ENCODE data around the gene MRPS31.
"Not testable (repeated sequence)": the region's sequence is repeated elsewhere in the genome, so short reads cannot be mapped to it uniquely, and the experiment has no call there.

Gene MRPS31

DNA sequence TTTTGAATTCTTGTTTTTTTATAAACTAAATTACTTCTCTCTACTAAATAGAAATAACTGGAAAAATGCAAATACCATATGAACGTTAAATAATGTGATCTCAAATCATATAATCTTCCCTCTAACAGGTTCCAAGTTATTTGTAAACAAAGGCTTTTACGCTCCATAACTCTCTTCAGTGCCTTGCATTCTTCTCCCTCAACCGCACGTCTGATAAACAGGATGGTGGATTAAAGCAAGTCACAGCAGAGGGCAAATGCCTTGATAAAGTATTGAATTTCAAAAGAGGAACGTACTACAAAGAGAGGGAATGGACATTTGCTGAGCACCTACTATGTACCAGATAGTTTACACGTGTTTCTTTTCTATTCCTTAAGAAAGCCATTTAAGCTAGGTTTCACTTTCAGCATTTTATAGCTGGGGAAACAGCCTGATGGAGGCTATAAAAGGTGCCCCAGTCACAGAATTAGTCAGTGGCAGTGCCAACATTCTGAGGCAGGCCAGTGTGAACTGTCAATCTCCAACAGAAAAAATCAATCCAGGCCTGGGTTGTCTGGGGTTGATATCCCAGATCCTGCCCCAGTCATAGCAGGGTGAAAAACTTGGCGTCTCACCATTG is 15.8 kb downstream of the MRPS31 start:
- H4K20me1 ChIP-seq (ENCODE audit: insufficient read depth, low read length) = no peaks in the 10 kb centered on the region
- no peaks in the 10 kb centered on the region for H3K9me3 ChIP-seq (replicated peaks; ENCODE audit: insufficient read depth, low read length)
- H3K4me2 ChIP-seq (ENCODE audit: low read depth, low read length) = no peak overlapping the region
- H3K9ac ChIP-seq (ENCODE audit: low read length) = no peak overlapping the region
- no peaks in the 10 kb centered on the region for H3K27me3 ChIP-seq (replicated peaks; ENCODE audit: insufficient read depth, low read length)
- no peaks in the 10 kb centered on the region for H3K36me3 ChIP-seq (replicated peaks; ENCODE audit: insufficient read depth, low read length)
- TF ChIP-seq EZH2phosphoT487 (IDR thresholded peaks at IDR 0.05; ENCODE audit: low read length) (no peak), CTCF (IDR thresholded peaks at IDR 0.05; ENCODE audit: low read length) (no peak), EZH2 (optimal IDR thresholded peaks at IDR 0.05; ENCODE audit: low read depth, low read length) (no peak)
- no peaks in the 10 kb centered on the region for H3K9me2 ChIP-seq (replicated peaks; ENCODE audit: insufficient read depth, low read length)
- no peaks in the 10 kb centered on the region for H3F3A ChIP-seq (ENCODE audit: insufficient read depth, low read length)
- no peaks in the 10 kb centered on the region for H3K79me2 ChIP-seq (ENCODE audit: low read length)
- DNase-seq = no peak
- H3K4me1 ChIP-seq (ENCODE audit: low read length) = peaks cover 6% of the 10 kb centered on the region; the same call in 1 of the 2 replicates
- no peak overlapping the region for H3K4me3 ChIP-seq (ENCODE audit: low read length)
- no peak overlapping the region for H2AFZ ChIP-seq (ENCODE audit: low read length)
- no peak overlapping the region for H3K27ac ChIP-seq (ENCODE audit: low read length)

DNA sequence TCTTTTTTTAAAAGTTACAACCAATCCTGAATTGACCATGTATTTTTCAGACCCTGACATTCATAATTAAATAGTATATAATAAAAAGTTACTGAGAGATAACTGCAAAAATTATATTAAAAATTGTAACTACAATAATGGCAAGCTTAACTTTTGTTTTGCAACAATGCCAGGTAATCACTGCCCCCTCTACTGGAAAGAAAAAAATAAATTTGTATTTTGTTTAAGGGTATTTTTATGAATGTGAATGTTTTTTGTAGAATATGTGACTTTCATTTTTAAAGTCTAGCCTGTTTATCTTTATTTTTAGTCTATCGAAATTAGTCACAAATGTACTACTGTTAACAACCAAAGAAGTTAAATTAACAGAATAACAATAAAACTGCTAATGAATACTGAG is 21.7 kb downstream of the MRPS31 start:
- H3K36me3 ChIP-seq (replicated peaks; ENCODE audit: insufficient read depth, low read length) = no peaks in the 10 kb centered on the region
- H3K79me2 ChIP-seq (ENCODE audit: low read length) = no peaks in the 10 kb centered on the region
- no peak overlapping the region for H3K27ac ChIP-seq (ENCODE audit: low read length)
- H4K20me1 ChIP-seq (ENCODE audit: insufficient read depth, low read length) = no peaks in the 10 kb centered on the region
- no peaks in the 10 kb centered on the region for H3K4me1 ChIP-seq (ENCODE audit: low read length)
- no peak overlapping the region for H3K9ac ChIP-seq (ENCODE audit: low read length)
- no peaks in the 10 kb centered on the region for H3K27me3 ChIP-seq (replicated peaks; ENCODE audit: insufficient read depth, low read length)
- H3K4me3 ChIP-seq (ENCODE audit: low read length) = no peak overlapping the region
- H2AFZ ChIP-seq (ENCODE audit: low read length) = no peak overlapping the region
- no peaks in the 10 kb centered on the region for H3K9me3 ChIP-seq (replicated peaks; ENCODE audit: insufficient read depth, low read length)
- H3F3A ChIP-seq (ENCODE audit: insufficient read depth, low read length) = no peaks in the 10 kb centered on the region
- no peak overlapping the region for H3K4me2 ChIP-seq (ENCODE audit: low read depth, low read length)
- H3K9me2 ChIP-seq (replicated peaks; ENCODE audit: insufficient read depth, low read length) = no peaks in the 10 kb centered on the region
- TF ChIP-seq CTCF (IDR thresholded peaks at IDR 0.05; ENCODE audit: low read length) = no peak
- no peak for TF ChIP-seq EZH2phosphoT487 (IDR thresholded peaks at IDR 0.05; ENCODE audit: low read length)
- no peak for TF ChIP-seq EZH2 (optimal IDR thresholded peaks at IDR 0.05; ENCODE audit: low read depth, low read length)
- no peak for DNase-seq

DNA sequence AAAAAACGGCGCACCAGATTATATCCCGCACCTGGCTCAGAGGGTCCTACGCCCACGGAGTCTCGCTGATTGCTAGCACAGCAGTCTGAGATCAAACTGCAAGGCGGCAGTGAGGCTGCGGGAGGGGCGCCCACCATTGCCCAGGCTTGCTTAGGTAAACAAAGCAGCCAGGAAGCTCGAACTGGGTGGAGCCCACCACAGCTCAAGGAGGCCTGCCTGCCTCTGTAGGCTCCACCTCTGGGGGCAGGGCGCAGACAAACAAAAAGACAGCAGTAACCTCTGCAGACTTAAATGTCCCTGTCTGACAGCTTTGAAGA is 35.8 kb downstream of the MRPS31 start:
- H3K9me2 ChIP-seq (replicated peaks; ENCODE audit: insufficient read depth, low read length); H3K9me3 ChIP-seq (replicated peaks; ENCODE audit: insufficient read depth, low read length); H3K27me3 ChIP-seq (replicated peaks; ENCODE audit: insufficient read depth, low read length); H4K20me1 ChIP-seq (ENCODE audit: insufficient read depth, low read length); H3K4me2 ChIP-seq (ENCODE audit: low read depth, low read length); H3F3A ChIP-seq (ENCODE audit: insufficient read depth, low read length); H2AFZ ChIP-seq (ENCODE audit: low read length); H3K4me3 ChIP-seq (ENCODE audit: low read length); H3K36me3 ChIP-seq (replicated peaks; ENCODE audit: insufficient read depth, low read length); H3K27ac ChIP-seq (ENCODE audit: low read length); DNase-seq; H3K9ac ChIP-seq (ENCODE audit: low read length); H3K4me1 ChIP-seq (ENCODE audit: low read length); H3K79me2 ChIP-seq (ENCODE audit: low read length): not testable (repeated sequence)

- H3K9me2 ChIP-seq (replicated peaks; ENCODE audit: insufficient read depth, low read length); H3K79me2 ChIP-seq (ENCODE audit: low read length); H3K9ac ChIP-seq (ENCODE audit: low read length); H3K4me2 ChIP-seq (ENCODE audit: low read depth, low read length); H3K36me3 ChIP-seq (replicated peaks; ENCODE audit: insufficient read depth, low read length); DNase-seq; H2AFZ ChIP-seq (ENCODE audit: low read length); H3K27ac ChIP-seq (ENCODE audit: low read length); H3K4me1 ChIP-seq (ENCODE audit: low read length); H4K20me1 ChIP-seq (ENCODE audit: insufficient read depth, low read length); H3K9me3 ChIP-seq (replicated peaks; ENCODE audit: insufficient read depth, low read length); H3K4me3 ChIP-seq (ENCODE audit: low read length); H3K27me3 ChIP-seq (replicated peaks; ENCODE audit: insufficient read depth, low read length); H3F3A ChIP-seq (ENCODE audit: insufficient read depth, low read length): not testable (repeated sequence)
These were observed 36.3 kb downstream of the MRPS31 start for GRCh38 chr13:40734536-40735231.
